Mesendoderm (in vitro differentiated cells): ENCODE results near the gene YKT6. TPM values are rescaled to one million over a fixed set of nuclear protein-coding genes. Genes with fewer than 3 reads are reported as not detected.
A peak's percentile ranks its signal among the peaks of the same experiment; 100 is the strongest.

Source experiments
- DNase-seq: peaks from one replicate; pipeline ENCODE4 v3.0.0; 2013
- H2AK5ac ChIP-seq: 2 replicates; pipeline ENCODE4 v1.6.1; 2013; ENCODE audit warnings: low read length, inconsistent platforms
- H2BK120ac ChIP-seq: 2 replicates; pipeline ENCODE4 v1.6.1; 2013; ENCODE audit warnings: low read depth, mild to moderate bottlenecking, low read length, moderate library complexity, mixed read lengths
- H2BK15ac ChIP-seq: replicated peaks from 2 replicates; pipeline ENCODE4 v1.6.1; 2013; ENCODE audit warnings: low read depth, mild to moderate bottlenecking, moderate library complexity
- H2BK5ac ChIP-seq: 2 replicates; pipeline ENCODE4 v1.6.1; 2013; ENCODE audit warnings: low read length, inconsistent platforms
- H3K18ac ChIP-seq: 2 replicates; pipeline ENCODE4 v1.6.1; 2013; ENCODE audit warnings: mild to moderate bottlenecking, low read length, mixed read lengths
- H3K23ac ChIP-seq: one replicate; pipeline ENCODE4 v1.6.1; 2013; ENCODE audit warnings: low read length
- H3K27ac ChIP-seq: 2 replicates; pipeline ENCODE4 v1.5.1; 2013; ENCODE audit warnings: low read depth, mild to moderate bottlenecking, inconsistent platforms, low read length, moderate library complexity
- H3K27me3 ChIP-seq: 2 replicates; pipeline ENCODE4 v1.6.1; 2013; ENCODE audit warnings: low read length, control low read depth, mild to moderate bottlenecking, inconsistent platforms; ENCODE audit not compliant: insufficient read depth, poor library complexity
- H3K36me3 ChIP-seq: 2 replicates; pipeline ENCODE4 v1.6.1; 2013; ENCODE audit warnings: low read length, inconsistent platforms; ENCODE audit not compliant: control insufficient read depth, insufficient read depth
- H3K4ac ChIP-seq: one replicate; pipeline ENCODE4 v1.6.1; 2013; ENCODE audit warnings: low read depth, mild to moderate bottlenecking, low read length, moderate library complexity
- H3K4me1 ChIP-seq: 2 replicates; pipeline ENCODE4 v1.6.1; 2013; ENCODE audit warnings: low read depth, low read length, inconsistent platforms; ENCODE audit not compliant: control insufficient read depth
- H3K4me2 ChIP-seq: 2 replicates; pipeline ENCODE4 v1.6.1; 2013; ENCODE audit warnings: low read length
- H3K4me3 ChIP-seq: 2 replicates; pipeline ENCODE4 v1.5.1; 2013; ENCODE audit warnings: mild to moderate bottlenecking, low read length
- H3K56ac ChIP-seq: one replicate; pipeline ENCODE4 v1.6.1; 2013; ENCODE audit warnings: low read length
- H3K79me1 ChIP-seq: 2 replicates; pipeline ENCODE4 v1.6.1; 2013; ENCODE audit warnings: low read length, inconsistent platforms
- H3K79me2 ChIP-seq: 2 replicates; pipeline ENCODE4 v1.6.1; 2013; ENCODE audit warnings: mild to moderate bottlenecking, low read length; ENCODE audit not compliant: control insufficient read depth, insufficient read depth
- H3K9ac ChIP-seq: 2 replicates; pipeline ENCODE4 v1.6.1; 2013; ENCODE audit warnings: low read length, inconsistent platforms
- H4K5ac ChIP-seq: one replicate; pipeline ENCODE4 v1.6.1; 2013; ENCODE audit warnings: low read length
- H4K8ac ChIP-seq: one replicate; pipeline ENCODE4 v1.6.1; 2013; ENCODE audit warnings: low read depth, mild to moderate bottlenecking, control low read depth, low read length, moderate library complexity
- WGBS: extraction: QIAGEN DNeasy Blood & Tissue Kit; methylation state at CpG from one replicate; pipeline ENCODE4 v1.1.7; 2013; ENCODE audit warnings: low lambda C conversion rate, missing lambda C conversion rate; ENCODE audit not compliant: insufficient coverage; ENCODE audit errors: extremely low coverage; 5-methylcytosine and 5-hydroxymethylcytosine counted together
- polyA plus RNA-seq, 2 experiments: library from polyadenylated mRNA; stranded (reverse); fragments of 200-250 nt; gene quantifications; one replicate each; pipeline ENCODE4 v1.2.3, GENCODE V29; 2013

Gene YKT6
- polyA plus RNA-seq (2013, experiment 1 of 2): 85.8 TPM
- polyA plus RNA-seq (2013, experiment 2 of 2): 88.1 TPM

DNA sequence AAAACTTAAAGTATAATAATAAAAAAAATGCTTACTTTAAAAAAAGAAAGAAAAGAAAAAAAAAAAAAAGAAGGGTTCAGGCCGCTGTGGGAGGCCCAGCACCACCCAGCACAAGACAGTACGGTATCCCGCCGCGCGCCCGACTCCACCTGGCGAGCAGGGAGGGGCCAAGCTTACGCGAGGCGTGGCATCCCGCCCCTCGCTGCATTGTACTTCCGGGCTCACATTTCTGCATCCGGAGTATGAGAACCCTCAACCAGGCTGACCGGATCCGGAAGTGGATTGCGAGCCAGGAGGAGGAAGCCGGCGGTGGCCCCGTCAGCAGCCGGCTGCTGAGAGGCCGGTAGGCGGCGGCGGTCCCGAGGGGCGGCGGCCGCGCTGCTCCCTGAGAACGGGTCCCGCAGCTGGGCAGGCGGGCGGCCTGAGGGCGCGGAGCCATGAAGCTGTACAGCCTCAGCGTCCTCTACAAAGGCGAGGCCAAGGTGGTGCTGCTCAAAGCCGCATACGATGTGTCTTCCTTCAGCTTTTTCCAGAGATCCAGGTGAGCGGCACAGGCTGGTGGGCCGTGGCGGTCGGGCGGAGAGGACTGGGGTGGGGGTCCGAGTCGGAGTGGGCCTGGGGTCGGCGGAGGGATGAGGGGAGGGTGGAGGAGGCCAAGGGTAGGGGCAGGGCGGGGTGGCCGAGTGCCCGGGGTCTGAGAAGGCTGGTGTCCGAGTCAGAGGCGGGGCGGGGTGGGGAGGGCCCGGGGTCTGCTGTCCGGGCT, at the start of gene YKT6:
YKT6 (plus strand) TSS at position 280 of the 763 bp plus-strand sequence; CDS start at position 438, 158 bp downstream.
- Histone ChIP-seq H3K9ac (peak within 1 kb of the TSS; percentile 97), H2BK5ac (no peak within 1 kb of the TSS), H3K4ac (peak within 1 kb of the TSS; percentile 25), H3K4me2 (peak within 1 kb of the TSS; percentile 78), H3K4me3 (peak within 1 kb of the TSS; percentile 99), H3K18ac (no peak within 1 kb of the TSS), H4K5ac (no peak within 1 kb of the TSS), H3K79me2 (peaks cover 27% of the 10 kb centered on the region), H3K23ac (peak within 1 kb of the TSS; percentile 80), H4K8ac (no peak within 1 kb of the TSS), H3K4me1 (no peaks in the 10 kb centered on the region), H2BK120ac (no peak within 1 kb of the TSS), H2BK15ac (no peak within 1 kb of the TSS), H3K27ac (no peak within 1 kb of the TSS), H2AK5ac (no peak within 1 kb of the TSS), H3K56ac (peak within 1 kb of the TSS; percentile 99), H3K27me3 (no peaks in the 10 kb centered on the region), H3K36me3 (no peaks in the 10 kb centered on the region), H3K79me1 (peaks cover 19% of the 10 kb centered on the region)
- WGBS: no CpG with 5 or more reads among the region's 58 CpGs
- peak; percentile 98 for DNase-seq

DNA sequence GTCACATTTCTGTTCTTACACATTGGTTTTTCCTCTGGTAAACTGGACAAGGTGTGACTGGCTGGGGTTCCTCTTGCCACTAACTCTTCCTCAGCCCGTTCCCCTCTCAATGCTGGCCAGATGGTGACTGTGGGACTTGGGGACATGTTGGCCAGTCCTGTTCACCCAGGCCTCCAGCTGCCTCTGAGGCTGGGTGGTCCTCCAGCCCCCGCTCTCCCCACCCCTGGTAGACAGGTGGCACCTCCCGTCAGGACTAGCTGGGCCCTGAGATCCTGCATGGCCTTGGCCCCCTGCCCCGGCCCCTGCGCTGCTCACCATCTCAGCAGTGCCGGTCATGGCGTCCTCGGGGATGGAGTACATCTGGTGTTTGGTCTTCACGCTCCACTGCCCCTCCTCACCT, 48.8 kb upstream of the YKT6 start:
- Histone ChIP-seq H3K27me3 (no peaks in the 10 kb centered on the region), H4K5ac (no peak overlapping the region), H3K79me2 (no peaks in the 10 kb centered on the region), H2AK5ac (no peak overlapping the region), H3K9ac (no peak overlapping the region), H3K27ac (no peak overlapping the region), H3K4ac (no peak overlapping the region), H3K79me1 (no peaks in the 10 kb centered on the region), H3K4me1 (no peaks in the 10 kb centered on the region), H2BK5ac (no peak overlapping the region), H3K56ac (no peak overlapping the region), H3K36me3 (no peaks in the 10 kb centered on the region), H4K8ac (no peak overlapping the region), H3K18ac (no peak overlapping the region), H3K4me3 (no peak overlapping the region), H3K4me2 (no peak overlapping the region), H3K23ac (no peak overlapping the region), H2BK120ac (no peak overlapping the region), H2BK15ac (no peak overlapping the region)
- DNase-seq: no peak
- no CpG with 5 or more reads among the region's 9 CpGs for WGBS

DNA sequence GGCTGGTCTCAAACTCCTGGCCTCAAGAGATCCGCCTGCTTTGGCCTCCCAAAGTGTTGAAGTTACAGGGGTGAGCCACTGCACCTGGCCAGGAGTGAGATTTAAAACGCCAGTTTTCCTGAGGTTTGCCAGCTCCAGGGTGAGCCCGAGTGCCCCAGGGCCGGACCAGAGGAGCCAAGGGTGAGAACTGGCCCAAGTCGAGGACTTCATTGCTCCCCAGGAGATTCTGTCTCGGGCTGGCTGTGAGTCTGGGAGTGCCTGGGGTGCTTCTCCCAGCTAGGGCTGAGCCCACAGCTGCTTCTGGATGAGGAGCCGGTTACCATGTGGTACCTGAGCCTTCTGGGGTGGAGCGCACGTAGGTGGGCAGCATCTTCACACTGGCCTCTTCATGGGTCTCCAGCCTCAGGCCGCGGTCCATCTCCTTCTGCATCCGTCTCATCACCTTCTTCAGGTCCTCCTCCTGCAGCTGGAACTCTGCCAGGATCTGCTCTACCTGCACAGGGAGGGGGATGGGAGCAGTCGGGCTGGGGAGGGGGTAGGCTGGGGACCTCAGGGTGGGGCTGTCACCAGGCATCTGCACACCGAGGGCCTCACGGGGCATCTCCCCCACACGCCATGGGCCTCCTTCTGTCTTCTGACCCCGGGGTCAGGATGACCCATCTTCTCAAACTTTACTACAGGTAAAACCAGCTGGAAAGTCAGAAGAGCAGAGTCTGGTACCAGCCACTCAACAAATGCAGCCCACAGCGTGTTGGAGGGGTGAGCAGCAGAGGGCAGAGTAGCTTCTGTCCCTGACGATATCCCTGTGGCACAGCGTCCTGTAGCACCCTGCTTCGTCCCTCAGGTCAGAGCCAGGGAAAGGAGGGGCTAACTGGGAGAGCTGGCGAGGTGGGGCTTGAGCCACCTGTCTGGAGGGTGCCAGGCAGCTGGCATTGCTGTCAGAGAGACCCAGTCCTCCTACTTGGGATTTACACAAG, 47.5 kb upstream of the YKT6 start:
- WGBS: no CpG with 5 or more reads among the region's 22 CpGs

DNA sequence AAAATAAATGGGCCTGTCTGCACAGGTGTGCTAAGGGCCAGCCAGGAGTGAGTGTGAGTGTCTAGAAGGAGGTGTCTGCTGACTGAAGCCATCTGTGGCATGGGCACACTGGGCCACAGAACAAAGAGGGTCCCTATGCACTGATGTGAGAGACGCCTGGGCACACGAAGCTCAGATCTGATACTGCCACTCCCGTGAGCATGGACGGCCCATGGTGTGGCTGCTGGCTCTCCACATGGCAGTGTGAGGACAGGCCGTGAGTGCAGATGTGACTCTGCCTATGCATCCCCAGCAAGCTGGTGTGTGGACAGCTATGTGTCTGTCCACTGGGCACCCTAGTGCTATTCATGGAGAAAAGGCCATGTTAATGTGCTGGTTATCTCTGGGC, 46.8 kb upstream of the YKT6 start:
- Histone ChIP-seq H3K4me3 (no peak overlapping the region), H2BK15ac (no peak overlapping the region), H3K23ac (no peak overlapping the region), H3K79me1 (no peaks in the 10 kb centered on the region), H4K5ac (no peak overlapping the region), H3K18ac (no peak overlapping the region), H3K27ac (no peak overlapping the region), H3K79me2 (no peaks in the 10 kb centered on the region), H3K4me1 (no peaks in the 10 kb centered on the region), H3K27me3 (no peaks in the 10 kb centered on the region), H4K8ac (no peak overlapping the region), H2AK5ac (no peak overlapping the region), H2BK120ac (no peak overlapping the region), H3K9ac (no peak overlapping the region), H3K36me3 (no peaks in the 10 kb centered on the region), H2BK5ac (no peak overlapping the region), H3K4me2 (no peak overlapping the region), H3K56ac (no peak overlapping the region), H3K4ac (no peak overlapping the region)
- no peak for DNase-seq
- no CpG with 5 or more reads among the region's 5 CpGs for WGBS

More for the DNA sequence above, 47.5 kb upstream of the YKT6 start:
- Histone ChIP-seq H3K4me2 (no peak overlapping the region), H2BK15ac (no peak overlapping the region), H2BK120ac (no peak overlapping the region), H3K4me1 (no peaks in the 10 kb centered on the region), H3K79me2 (no peaks in the 10 kb centered on the region), H3K27me3 (no peaks in the 10 kb centered on the region), H3K23ac (no peak overlapping the region), H3K79me1 (no peaks in the 10 kb centered on the region), H3K4me3 (no peak overlapping the region), H3K18ac (no peak overlapping the region), H4K8ac (no peak overlapping the region), H3K4ac (no peak overlapping the region), H3K9ac (no peak overlapping the region), H3K27ac (no peak overlapping the region), H2BK5ac (no peak overlapping the region), H2AK5ac (no peak overlapping the region), H4K5ac (no peak overlapping the region), H3K56ac (no peak overlapping the region), H3K36me3 (no peaks in the 10 kb centered on the region)
- peak; percentile 15 for DNase-seq

DNA sequence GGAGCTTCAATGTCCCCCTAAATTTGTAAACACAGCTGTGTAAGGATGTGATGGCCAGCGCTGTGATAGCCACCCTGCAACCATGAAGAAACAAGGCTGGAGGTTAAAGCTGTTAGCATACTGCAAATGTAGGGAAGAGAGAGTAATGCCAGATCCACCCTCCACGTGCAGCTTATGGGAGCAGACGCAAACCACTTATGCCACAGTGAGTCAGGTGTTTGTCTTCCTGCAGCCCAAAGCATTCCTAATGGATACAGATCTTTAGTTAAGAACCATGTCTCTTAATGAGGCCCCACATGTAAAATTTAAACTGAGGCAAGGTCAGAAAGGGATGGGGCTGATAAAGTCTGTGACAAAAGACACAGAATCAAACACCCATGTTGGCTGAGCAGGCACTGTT, 46.1 kb upstream of the YKT6 start:
- Histone ChIP-seq H2BK120ac (no peak overlapping the region), H3K4ac (no peak overlapping the region), H3K9ac (no peak overlapping the region), H2BK15ac (no peak overlapping the region), H3K79me1 (no peaks in the 10 kb centered on the region), H3K23ac (no peak overlapping the region), H2AK5ac (no peak overlapping the region), H3K4me2 (no peak overlapping the region), H3K56ac (no peak overlapping the region), H3K36me3 (no peaks in the 10 kb centered on the region), H2BK5ac (no peak overlapping the region), H3K18ac (no peak overlapping the region), H3K4me3 (no peak overlapping the region), H4K5ac (no peak overlapping the region), H3K27me3 (no peaks in the 10 kb centered on the region), H3K27ac (no peak overlapping the region), H3K79me2 (no peaks in the 10 kb centered on the region), H3K4me1 (no peaks in the 10 kb centered on the region), H4K8ac (no peak overlapping the region)
- DNase-seq: no peak
- WGBS: no CpG with 5 or more reads among the region's 3 CpGs
